ENCODE data around the gene PPP1R7.

Gene PPP1R7

DNA sequence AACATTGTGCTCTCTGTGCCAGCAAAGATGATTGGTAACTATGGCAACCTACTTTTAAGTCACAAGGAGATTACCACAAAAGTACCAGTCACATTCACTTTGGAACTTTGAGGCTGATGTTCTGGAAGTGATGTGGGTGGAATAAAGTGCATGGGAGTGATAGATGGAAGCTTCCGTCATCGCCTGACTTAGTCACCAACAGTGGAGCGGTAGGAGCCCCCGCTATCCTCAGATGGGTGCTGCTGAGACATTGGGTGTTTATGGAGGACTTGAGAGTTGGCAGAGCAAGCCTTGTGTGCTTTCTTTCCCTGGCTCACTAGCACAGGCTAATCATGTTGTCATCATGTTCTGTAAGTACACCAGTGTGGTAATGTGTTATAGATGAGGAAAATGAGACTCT, 4.6 kb downstream of the PPP1R7 start:
- TF ChIP-seq, protein P1, sequence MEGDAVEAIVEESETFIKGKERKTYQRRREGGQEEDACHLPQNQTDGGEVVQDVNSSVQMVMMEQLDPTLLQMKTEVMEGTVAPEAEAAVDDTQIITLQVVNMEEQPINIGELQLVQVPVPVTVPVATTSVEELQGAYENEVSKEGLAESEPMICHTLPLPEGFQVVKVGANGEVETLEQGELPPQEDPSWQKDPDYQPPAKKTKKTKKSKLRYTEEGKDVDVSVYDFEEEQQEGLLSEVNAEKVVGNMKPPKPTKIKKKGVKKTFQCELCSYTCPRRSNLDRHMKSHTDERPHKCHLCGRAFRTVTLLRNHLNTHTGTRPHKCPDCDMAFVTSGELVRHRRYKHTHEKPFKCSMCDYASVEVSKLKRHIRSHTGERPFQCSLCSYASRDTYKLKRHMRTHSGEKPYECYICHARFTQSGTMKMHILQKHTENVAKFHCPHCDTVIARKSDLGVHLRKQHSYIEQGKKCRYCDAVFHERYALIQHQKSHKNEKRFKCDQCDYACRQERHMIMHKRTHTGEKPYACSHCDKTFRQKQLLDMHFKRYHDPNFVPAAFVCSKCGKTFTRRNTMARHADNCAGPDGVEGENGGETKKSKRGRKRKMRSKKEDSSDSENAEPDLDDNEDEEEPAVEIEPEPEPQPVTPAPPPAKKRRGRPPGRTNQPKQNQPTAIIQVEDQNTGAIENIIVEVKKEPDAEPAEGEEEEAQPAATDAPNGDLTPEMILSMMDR (IDR thresholded peaks at IDR 0.05; ENCODE audit: unreplicated experiment in 3 of 3): no peak
- peaks cover 14% of the 10 kb centered on the region for H3K36me3 Mint-ChIP-seq (ENCODE audit: low read depth)
- H3K4me1 Mint-ChIP-seq: peaks cover 18% of the 10 kb centered on the region
- H3K9me3 Mint-ChIP-seq: no peaks in the 10 kb centered on the region
- H3K27me3 Mint-ChIP-seq (ENCODE audit: low read depth): no peaks in the 10 kb centered on the region
- no peak overlapping the region for H3K27ac Mint-ChIP-seq
- no peak overlapping the region for H3K4me3 Mint-ChIP-seq

DNA sequence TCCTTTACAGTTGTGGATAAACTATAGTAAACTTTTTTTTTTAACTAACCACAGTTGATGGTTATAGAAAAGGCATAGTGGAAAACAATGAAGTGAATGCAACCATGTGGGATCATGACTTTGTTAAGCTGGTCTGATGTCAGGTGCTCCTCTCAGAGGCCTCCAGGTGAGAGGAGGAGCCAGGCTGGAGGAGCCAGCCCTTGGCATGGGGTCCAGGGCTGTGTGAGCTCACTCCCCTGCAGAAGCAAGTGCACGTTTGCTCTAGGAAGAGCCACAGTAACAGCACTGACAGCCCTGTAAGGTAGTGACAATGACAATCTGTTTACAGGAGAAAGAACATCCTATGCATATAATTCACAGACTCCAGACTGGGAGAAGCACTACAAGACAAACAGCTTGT, 5.7 kb downstream of the PPP1R7 start:
- H3K4me1 Mint-ChIP-seq: peaks cover 15% of the 10 kb centered on the region
- no peak overlapping the region for H3K27ac Mint-ChIP-seq
- H3K9me3 Mint-ChIP-seq: no peaks in the 10 kb centered on the region
- peaks cover 20% of the 10 kb centered on the region for H3K36me3 Mint-ChIP-seq (ENCODE audit: low read depth)
- TF ChIP-seq, protein P1 (IDR thresholded peaks at IDR 0.05; ENCODE audit: unreplicated experiment in 3 of 3): no peak
- no peaks in the 10 kb centered on the region for H3K27me3 Mint-ChIP-seq (ENCODE audit: low read depth)
- no peak overlapping the region for H3K4me3 Mint-ChIP-seq

- peaks cover 23% of the 10 kb centered on the region for H3K36me3 Mint-ChIP-seq (ENCODE audit: low read depth)
- no peak overlapping the region for H3K27ac Mint-ChIP-seq
- H3K4me1 Mint-ChIP-seq: peaks cover 5% of the 10 kb centered on the region
- H3K4me3 Mint-ChIP-seq: no peak overlapping the region
- TF ChIP-seq, protein P1 (IDR thresholded peaks at IDR 0.05; ENCODE audit: unreplicated experiment in 3 of 3): no peak
- H3K9me3 Mint-ChIP-seq: no peaks in the 10 kb centered on the region
- no peaks in the 10 kb centered on the region for H3K27me3 Mint-ChIP-seq (ENCODE audit: low read depth)
Measured at GRCh38 chr2:241156971-241157441, 6.7 kb downstream of the PPP1R7 start.

DNA sequence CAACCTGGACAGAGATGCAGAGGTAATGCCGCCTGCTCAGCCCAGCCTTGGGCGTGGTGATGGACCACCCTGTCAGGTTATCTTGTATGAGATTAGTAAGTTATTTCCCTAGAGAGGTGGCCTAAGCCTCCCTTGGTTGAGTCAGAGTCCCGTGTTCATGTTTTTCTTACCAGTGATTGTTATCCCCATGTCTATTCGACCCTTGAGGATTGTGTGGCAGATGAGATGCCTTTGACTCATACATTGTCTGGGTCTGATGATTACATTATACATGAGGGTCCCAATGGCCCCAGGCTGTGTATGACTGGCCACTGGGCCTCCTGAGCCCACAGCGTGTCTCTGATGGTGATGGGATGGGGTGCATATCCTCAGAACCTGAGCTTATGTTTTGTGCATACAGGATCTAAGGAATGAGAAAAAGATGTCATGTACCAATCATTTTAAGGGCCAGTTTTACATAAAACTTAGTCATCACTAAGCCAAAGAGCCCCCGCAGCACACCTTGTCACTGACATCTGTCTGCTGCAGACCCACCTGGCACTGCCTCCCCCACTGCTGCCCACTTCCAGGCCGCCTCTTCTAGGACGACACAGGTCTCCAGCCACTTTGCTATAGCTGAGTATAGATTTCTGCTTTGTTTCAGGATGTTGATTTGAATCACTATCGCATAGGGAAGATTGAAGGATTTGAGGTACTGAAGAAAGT, 7.7 kb downstream of the PPP1R7 start:
- no peak overlapping the region for H3K4me3 Mint-ChIP-seq
- no peaks in the 10 kb centered on the region for H3K9me3 Mint-ChIP-seq
- TF ChIP-seq, protein P1 (IDR thresholded peaks at IDR 0.05; ENCODE audit: unreplicated experiment in 3 of 3): no peak
- H3K4me1 Mint-ChIP-seq: no peaks in the 10 kb centered on the region
- peaks cover 27% of the 10 kb centered on the region for H3K36me3 Mint-ChIP-seq (ENCODE audit: low read depth)
- no peaks in the 10 kb centered on the region for H3K27me3 Mint-ChIP-seq (ENCODE audit: low read depth)
- no peak overlapping the region for H3K27ac Mint-ChIP-seq

- H3K4me1 Mint-ChIP-seq: no peaks in the 10 kb centered on the region
- TF ChIP-seq, protein P1 (IDR thresholded peaks at IDR 0.05; ENCODE audit: unreplicated experiment in 3 of 3): no peak
- H3K36me3 Mint-ChIP-seq (ENCODE audit: low read depth): peaks cover 23% of the 10 kb centered on the region
- H3K9me3 Mint-ChIP-seq: no peaks in the 10 kb centered on the region
- H3K27me3 Mint-ChIP-seq (ENCODE audit: low read depth): no peaks in the 10 kb centered on the region
- no peak overlapping the region for H3K4me3 Mint-ChIP-seq
- H3K27ac Mint-ChIP-seq: no peak overlapping the region
Measured at GRCh38 chr2:241158546-241158900, 8.3 kb downstream of the PPP1R7 start.

- TF ChIP-seq, protein P1 (IDR thresholded peaks at IDR 0.05; ENCODE audit: unreplicated experiment in 3 of 3): no peak
- Mint-ChIP-seq H3K36me3 (ENCODE audit: low read depth) (peaks cover 22% of the 10 kb centered on the region), H3K9me3 (no peaks in the 10 kb centered on the region), H3K4me3 (no peak overlapping the region), H3K27me3 (ENCODE audit: low read depth) (no peaks in the 10 kb centered on the region), H3K4me1 (no peaks in the 10 kb centered on the region), H3K27ac (no peak overlapping the region)
Measured at GRCh38 chr2:241159116-241159515, 8.8 kb downstream of the PPP1R7 start.

Measured in nephron (organoid).